Transverse colon (tissue), 3 donors: Measurements from ENCODE around the gene TPH1.

ENCODE experiments used
- POLR2A ChIP-seq: fragments of 450-650 bp; IDR thresholded peaks from one replicate; pipeline ENCODE4 v1.6.1; 2016; ENCODE audit warnings: antibody characterized with exemption, mild to moderate bottlenecking, moderate library complexity
- TF ChIP-seq, protein P1 (sequence below), 5 experiments: fragments of 200-600 bp in 3 of 5; fragments of 450-650 bp in 2 of 5; sonication (generic) in 3 of 5; IDR thresholded peaks; 1 replicate in 2 of 5; 2 replicates in 3 of 5; pipeline ENCODE4 v1.5.1; 2016 to 2017; ENCODE audit warnings: antibody characterized with exemption in 5 of 5, inconsistent platforms in 3 of 5, mild to moderate bottlenecking in 2 of 5, moderate library complexity in 1 of 5

GRCh38 chr11:18005376-18006129 lies 40.5 kb downstream of the TPH1 start:
- no peak for TF ChIP-seq POLR2A
- TF ChIP-seq, protein P1, sequence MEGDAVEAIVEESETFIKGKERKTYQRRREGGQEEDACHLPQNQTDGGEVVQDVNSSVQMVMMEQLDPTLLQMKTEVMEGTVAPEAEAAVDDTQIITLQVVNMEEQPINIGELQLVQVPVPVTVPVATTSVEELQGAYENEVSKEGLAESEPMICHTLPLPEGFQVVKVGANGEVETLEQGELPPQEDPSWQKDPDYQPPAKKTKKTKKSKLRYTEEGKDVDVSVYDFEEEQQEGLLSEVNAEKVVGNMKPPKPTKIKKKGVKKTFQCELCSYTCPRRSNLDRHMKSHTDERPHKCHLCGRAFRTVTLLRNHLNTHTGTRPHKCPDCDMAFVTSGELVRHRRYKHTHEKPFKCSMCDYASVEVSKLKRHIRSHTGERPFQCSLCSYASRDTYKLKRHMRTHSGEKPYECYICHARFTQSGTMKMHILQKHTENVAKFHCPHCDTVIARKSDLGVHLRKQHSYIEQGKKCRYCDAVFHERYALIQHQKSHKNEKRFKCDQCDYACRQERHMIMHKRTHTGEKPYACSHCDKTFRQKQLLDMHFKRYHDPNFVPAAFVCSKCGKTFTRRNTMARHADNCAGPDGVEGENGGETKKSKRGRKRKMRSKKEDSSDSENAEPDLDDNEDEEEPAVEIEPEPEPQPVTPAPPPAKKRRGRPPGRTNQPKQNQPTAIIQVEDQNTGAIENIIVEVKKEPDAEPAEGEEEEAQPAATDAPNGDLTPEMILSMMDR (IDR thresholded peaks at IDR 0.05), result no peak
